GM12872 (cell line): ENCODE measurements around the gene CLCNKB.
A peak's percentile ranks its signal among the peaks of the same experiment; 100 is the strongest.

ENCODE experiments used
- CTCF ChIP-seq: IDR thresholded peaks from 3 replicates; pipeline ENCODE4 v1.5.1; 2011; ENCODE audit warnings: low read depth, mild to moderate bottlenecking, low read length, moderate library complexity; ENCODE audit not compliant: insufficient read depth

The CLCNKB gene

GRCh38 chr1:16070640-16071355 lies 27.2 kb downstream of the CLCNKB start:
- TF ChIP-seq CTCF = no peak

GRCh38 chr1:16071614-16072013 lies 28.0 kb downstream of the CLCNKB start:
- no peak for TF ChIP-seq CTCF

- TF ChIP-seq CTCF = no peak
Observed at GRCh38 chr1:16072095-16072494, 28.5 kb downstream of the CLCNKB start.

- TF ChIP-seq CTCF = no peak
Observed at GRCh38 chr1:16072616-16073484, 29.3 kb downstream of the CLCNKB start.

GRCh38 chr1:16073490-16074119 lies 30.0 kb downstream of the CLCNKB start, which contains the start of gene FAM131C:
TSS of gene FAM131C (minus strand) at chr1:16073651. CDS start at chr1:16073442, 209 bp downstream.
- TF ChIP-seq CTCF = peak; percentile 48; the same call in 1 of the 3 replicates

- no peak for TF ChIP-seq CTCF
Observed at GRCh38 chr1:16074217-16074616, 30.6 kb downstream of the CLCNKB start.
